Ascending aorta (tissue), 2 donors: ENCODE measurements around the gene TRIM24. TPM values are rescaled to one million over a fixed set of nuclear protein-coding genes. Genes with fewer than 3 reads are reported as not detected.

Source experiments
- DNase-seq, 2 donors: peaks; one replicate each; pipeline ENCODE4 v3.0.0-alpha.2; 2019; ENCODE audit warnings: low spot score in 2 of 2
- H3K27ac ChIP-seq, 2 donors: fragments of 200-600 bp; sonication (generic); one replicate each; pipeline ENCODE4 v1.5.1; 2016 to 2017; ENCODE audit warnings: mild to moderate bottlenecking in 1 of 2
- H3K27me3 ChIP-seq: fragments of 200-600 bp; sonication (generic); one replicate; pipeline ENCODE4 v1.5.1; 2017
- H3K36me3 ChIP-seq, 2 donors: fragments of 200-600 bp; sonication (generic); one replicate each; pipeline ENCODE4 v1.5.1; 2016
- H3K4me1 ChIP-seq, 2 donors: fragments of 200-600 bp; sonication (generic); one replicate each; pipeline ENCODE4 v1.5.1; 2016 to 2017; ENCODE audit warnings: mild to moderate bottlenecking in 1 of 2
- H3K4me3 ChIP-seq, 2 donors: fragments of 200-600 bp; sonication (generic); one replicate each; pipeline ENCODE4 v1.5.1; 2016 to 2017; ENCODE audit warnings: mild to moderate bottlenecking in 1 of 2
- H3K9me3 ChIP-seq, 2 donors: fragments of 200-600 bp; sonication (generic); one replicate each; pipeline ENCODE4 v1.5.1; 2016
- intact Hi-C: fragments of 100-400 bp; cut with DNase I; formaldehyde crosslinking; loops from one replicate; pipeline ENCODE4 v1.15.1; 2023
- total RNA-seq: library from RNA; depleted of rRNA; stranded (reverse); fragments of >200 nt; gene quantifications from one replicate; pipeline ENCODE4 v1.1.0, GENCODE V29; 2016
- TF ChIP-seq, protein P1 (sequence below), 3 experiments: fragments of 200-600 bp in 2 of 3; fragments of 450-650 bp in 1 of 3; sonication (generic) in 2 of 3; IDR thresholded peaks; one replicate each; pipeline ENCODE4 v1.5.1; 2016 to 2019; ENCODE audit warnings: antibody characterized with exemption in 3 of 3, mild to moderate bottlenecking in 1 of 3, moderate library complexity in 1 of 3

TRIM24 gene
- total RNA-seq, 1 donor from 2014 or later: 2.3 TPM

DNA sequence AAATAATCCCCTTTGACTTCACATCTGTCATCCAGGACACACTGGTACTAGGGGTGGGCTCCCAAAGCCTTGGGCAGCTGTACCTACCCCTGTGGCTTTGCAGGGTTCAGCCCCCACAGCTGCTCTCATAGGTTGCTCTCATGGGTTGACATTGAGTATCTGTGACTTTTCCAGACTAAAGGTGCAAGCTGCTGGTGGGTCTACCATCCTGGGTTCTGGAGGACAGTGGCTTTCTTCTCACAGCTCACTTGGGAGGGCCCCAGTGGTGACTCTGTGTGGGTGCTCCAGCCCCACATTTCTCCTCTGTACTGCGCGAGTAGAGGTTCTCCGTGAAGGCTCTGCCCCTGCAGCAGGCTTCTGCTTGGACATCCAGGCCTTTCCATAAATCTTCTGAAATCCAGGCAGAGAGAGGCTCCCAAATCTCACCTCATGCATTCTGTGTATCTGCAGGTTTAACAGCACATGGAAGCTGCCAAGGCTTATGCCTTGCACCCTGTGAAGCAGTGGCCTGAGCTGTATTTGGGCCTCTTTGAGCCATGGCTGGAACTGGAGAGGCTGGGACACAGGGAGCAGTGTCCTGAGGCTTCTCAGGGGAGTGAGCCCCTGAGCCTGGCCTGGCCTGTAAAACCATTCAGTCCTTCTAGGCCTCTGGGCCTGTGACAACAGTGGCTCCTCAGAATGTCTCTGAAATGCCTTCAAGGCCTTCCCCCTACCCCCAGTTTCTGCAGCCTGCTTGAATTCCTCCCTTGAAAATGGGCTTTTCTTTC lies 52.2 kb downstream of the TRIM24 start:
- DNase-seq: no peak
- no peaks in the 10 kb centered on the region for H3K27me3 ChIP-seq
- TF ChIP-seq, protein P1, sequence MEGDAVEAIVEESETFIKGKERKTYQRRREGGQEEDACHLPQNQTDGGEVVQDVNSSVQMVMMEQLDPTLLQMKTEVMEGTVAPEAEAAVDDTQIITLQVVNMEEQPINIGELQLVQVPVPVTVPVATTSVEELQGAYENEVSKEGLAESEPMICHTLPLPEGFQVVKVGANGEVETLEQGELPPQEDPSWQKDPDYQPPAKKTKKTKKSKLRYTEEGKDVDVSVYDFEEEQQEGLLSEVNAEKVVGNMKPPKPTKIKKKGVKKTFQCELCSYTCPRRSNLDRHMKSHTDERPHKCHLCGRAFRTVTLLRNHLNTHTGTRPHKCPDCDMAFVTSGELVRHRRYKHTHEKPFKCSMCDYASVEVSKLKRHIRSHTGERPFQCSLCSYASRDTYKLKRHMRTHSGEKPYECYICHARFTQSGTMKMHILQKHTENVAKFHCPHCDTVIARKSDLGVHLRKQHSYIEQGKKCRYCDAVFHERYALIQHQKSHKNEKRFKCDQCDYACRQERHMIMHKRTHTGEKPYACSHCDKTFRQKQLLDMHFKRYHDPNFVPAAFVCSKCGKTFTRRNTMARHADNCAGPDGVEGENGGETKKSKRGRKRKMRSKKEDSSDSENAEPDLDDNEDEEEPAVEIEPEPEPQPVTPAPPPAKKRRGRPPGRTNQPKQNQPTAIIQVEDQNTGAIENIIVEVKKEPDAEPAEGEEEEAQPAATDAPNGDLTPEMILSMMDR (IDR thresholded peaks at IDR 0.05): no peak
- no peaks in the 10 kb centered on the region for H3K9me3 ChIP-seq
- intact Hi-C loops: no loop called here
- no peak overlapping the region for H3K27ac ChIP-seq
- no peaks in the 10 kb centered on the region for H3K4me1 ChIP-seq
- H3K36me3 ChIP-seq: peaks cover 8 to 32% of the 10 kb centered on the region in 2 donors
- no peak overlapping the region for H3K4me3 ChIP-seq

DNA sequence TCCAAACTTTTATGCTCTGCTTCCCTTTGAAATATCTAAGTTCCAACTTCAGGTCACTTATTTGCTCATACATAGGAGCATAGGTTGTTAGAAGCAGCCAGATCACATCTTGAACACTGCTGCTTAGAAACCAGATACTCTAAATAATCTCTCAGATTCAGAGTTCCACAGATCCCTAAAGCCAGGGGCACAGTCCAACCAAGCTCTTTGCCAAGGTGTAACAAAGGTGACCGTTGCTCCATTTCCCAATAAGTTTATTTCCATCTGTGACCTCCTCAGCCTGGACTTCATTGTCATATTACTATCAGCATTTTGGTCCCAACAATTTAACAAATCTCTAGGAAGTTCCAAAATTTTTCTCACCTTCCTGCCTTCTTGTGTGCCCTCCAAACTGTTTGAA lies 52.8 kb downstream of the TRIM24 start:
- H3K36me3 ChIP-seq: peaks cover 8 to 27% of the 10 kb centered on the region in 2 donors
- TF ChIP-seq, protein P1 (IDR thresholded peaks at IDR 0.05): no peak
- no peaks in the 10 kb centered on the region for H3K4me1 ChIP-seq
- H3K27me3 ChIP-seq: no peaks in the 10 kb centered on the region
- H3K4me3 ChIP-seq: no peak overlapping the region
- intact Hi-C loops: no loop called here
- no peaks in the 10 kb centered on the region for H3K9me3 ChIP-seq
- DNase-seq: no peak
- no peak overlapping the region for H3K27ac ChIP-seq

DNA sequence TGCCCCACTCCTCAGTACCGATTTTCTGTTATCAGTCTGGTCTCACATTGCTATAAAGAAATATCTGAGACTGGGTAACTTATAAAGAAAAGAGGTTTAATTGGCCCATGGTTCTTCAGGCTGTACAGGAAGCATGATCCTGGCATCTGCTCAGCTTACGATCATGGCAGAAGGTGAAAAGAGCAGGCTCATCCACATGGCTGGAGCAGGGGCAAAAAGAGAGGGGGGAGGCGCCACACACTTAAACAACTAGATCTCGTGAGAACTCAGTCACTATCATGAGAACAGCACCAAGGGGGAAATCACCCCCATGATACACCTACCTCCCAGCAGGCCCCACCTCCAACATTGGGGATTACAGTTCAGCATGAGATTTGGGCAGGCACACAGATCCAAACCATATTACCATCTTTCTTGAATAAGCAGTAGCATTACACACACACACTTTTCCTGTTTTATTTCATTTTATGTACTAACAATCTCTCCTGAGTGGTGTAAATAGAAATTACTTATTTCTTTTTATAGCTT lies 53.3 kb downstream of the TRIM24 start:
- TF ChIP-seq, protein P1 (IDR thresholded peaks at IDR 0.05): no peak
- DNase-seq: no peak
- Histone ChIP-seq H3K4me3 (no peak overlapping the region), H3K27ac (no peak overlapping the region), H3K9me3 (no peaks in the 10 kb centered on the region), H3K4me1 (no peaks in the 10 kb centered on the region), H3K36me3 (peaks cover 8 to 27% of the 10 kb centered on the region in 2 donors), H3K27me3 (no peaks in the 10 kb centered on the region)
- intact Hi-C loops: no loop called here

DNA sequence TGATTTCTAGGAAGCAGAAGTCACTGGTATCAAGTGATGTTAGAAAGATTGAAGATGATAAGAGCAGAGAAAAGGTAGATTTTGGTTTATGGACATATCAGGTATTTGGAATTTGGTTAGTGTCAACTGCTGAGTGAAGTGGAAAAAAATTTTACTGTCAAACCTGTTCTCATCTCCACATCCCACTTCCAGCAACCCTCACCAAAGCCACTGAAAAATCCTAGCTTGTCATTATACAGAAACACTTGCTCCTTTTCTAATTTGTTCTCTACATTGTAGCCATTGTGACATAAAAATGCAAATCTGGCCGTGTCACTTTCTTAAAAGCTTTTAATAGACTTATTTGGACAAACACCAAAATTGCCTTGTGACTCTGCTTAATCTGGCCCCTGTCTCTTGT lies 54.0 kb downstream of the TRIM24 start:
- TF ChIP-seq, protein P1 (IDR thresholded peaks at IDR 0.05): no peak
- Histone ChIP-seq H3K27ac (no peak overlapping the region), H3K4me1 (no peaks in the 10 kb centered on the region)

DNA sequence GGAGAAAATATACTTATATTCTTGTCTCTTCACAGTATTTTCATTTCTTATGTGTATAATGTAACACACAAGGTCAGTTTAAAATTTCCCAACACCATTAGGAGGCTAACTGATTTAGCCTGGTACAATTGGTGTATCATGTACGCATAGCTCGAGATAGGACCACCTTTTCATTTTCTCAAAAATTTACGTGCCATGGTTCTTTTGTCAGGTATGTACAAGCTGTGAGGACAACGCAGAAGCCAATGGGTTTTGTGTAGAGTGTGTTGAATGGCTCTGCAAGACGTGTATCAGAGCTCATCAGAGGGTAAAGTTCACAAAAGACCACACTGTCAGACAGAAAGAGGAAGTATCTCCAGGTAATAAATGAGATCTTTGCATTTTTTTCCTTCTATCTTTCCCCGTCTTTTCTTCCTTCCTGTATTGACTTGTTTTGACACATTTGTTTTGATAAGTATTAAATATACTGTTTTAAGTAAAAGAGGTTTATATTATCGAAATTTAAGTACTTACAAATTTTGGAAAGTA lies 55.0 kb downstream of the TRIM24 start:
- DNase-seq: no peak
- no peak overlapping the region for H3K4me3 ChIP-seq
- TF ChIP-seq, protein P1 (IDR thresholded peaks at IDR 0.05): no peak
- H3K27ac ChIP-seq: no peak overlapping the region
- intact Hi-C loops: no loop called here
- peaks cover 8 to 37% of the 10 kb centered on the region in 2 donors for H3K36me3 ChIP-seq
- no peaks in the 10 kb centered on the region for H3K27me3 ChIP-seq
- H3K9me3 ChIP-seq: no peaks in the 10 kb centered on the region
- no peaks in the 10 kb centered on the region for H3K4me1 ChIP-seq

More for the DNA sequence above, 54.0 kb downstream of the TRIM24 start:
- Histone ChIP-seq H3K36me3 (peaks cover 8 to 26% of the 10 kb centered on the region in 2 donors), H3K9me3 (no peaks in the 10 kb centered on the region), H3K27me3 (no peaks in the 10 kb centered on the region), H3K4me3 (no peak overlapping the region)
- no peak for DNase-seq
- intact Hi-C loops: no loop called here
